Esophagus muscularis mucosa (tissue), 4 donors: ENCODE data around the gene KAZN. TPM values are rescaled to one million over a fixed set of nuclear protein-coding genes. Genes with fewer than 3 reads are reported as not detected.

Experiments used
- DNase-seq: peaks from one replicate; pipeline ENCODE4 v3.0.0-alpha.2; 2017; ENCODE audit errors: extremely low spot score
- H3K27ac ChIP-seq, 4 donors: fragments of 200-600 bp; sonication (generic); replicated peaks in 1 of 4; 1 replicate in 3 of 4; 2 replicates in 1 of 4; pipeline ENCODE4 v1.5.1; 2016 to 2019; ENCODE audit warnings: mild to moderate bottlenecking in 1 of 4
- H3K27me3 ChIP-seq, 4 donors: fragments of 200-600 bp; sonication (generic); one replicate each; pipeline versions ENCODE4 v1.5.1 to v1.6.0; 2016 to 2019
- H3K36me3 ChIP-seq, 4 donors: fragments of 200-600 bp; sonication (generic); one replicate each; pipeline ENCODE4 v1.5.1; 2016 to 2019
- H3K4me1 ChIP-seq, 4 donors: fragments of 200-600 bp; sonication (generic); one replicate each; pipeline ENCODE4 v1.5.1; 2016 to 2019
- H3K4me3 ChIP-seq, 4 donors: fragments of 200-600 bp; sonication (generic); 1 replicate in 2 of 4; 2 replicates in 2 of 4; pipeline ENCODE4 v1.5.1; 2016 to 2019; ENCODE audit warnings: mild to moderate bottlenecking in 4 of 4, moderate library complexity in 1 of 4
- H3K9me3 ChIP-seq, 4 donors: fragments of 200-600 bp; sonication (generic); 1 replicate in 3 of 4; 2 replicates in 1 of 4; pipeline ENCODE4 v1.5.1; 2016 to 2019
- EP300 ChIP-seq: sonication (generic); formaldehyde crosslinking; IDR thresholded peaks from one replicate; pipeline ENCODE4 v1.6.1; 2017; ENCODE audit warnings: antibody characterized with exemption
- POLR2A ChIP-seq: fragments of 450-650 bp; IDR thresholded peaks from one replicate; pipeline ENCODE4 v1.6.1; 2017; ENCODE audit warnings: antibody characterized with exemption, moderate library complexity, mild to moderate bottlenecking, low read depth
- POLR2AphosphoS5 ChIP-seq, 2 donors: sonication (generic); formaldehyde crosslinking; IDR thresholded peaks; one replicate each; pipeline ENCODE4 v1.6.1; 2017; ENCODE audit warnings: antibody characterized with exemption in 2 of 2
- WGBS: methylation state at CpG from one replicate; pipeline ENCODE4 v1.1.5; 2018; 5-methylcytosine and 5-hydroxymethylcytosine counted together
- intact Hi-C: fragments of 100-400 bp; cut with DNase I; formaldehyde crosslinking; loops from one replicate; pipeline ENCODE4 v1.15.1; 2023
- total RNA-seq, 4 donors: library from RNA; depleted of rRNA; stranded (reverse); fragments of >200 nt; gene quantifications; one replicate each; pipeline versions ENCODE4 v1.1.0 to v1.2.1, GENCODE V29; 2016
- TF ChIP-seq, protein P1 (sequence below), 3 experiments: fragments of 200-600 bp in 2 of 3; fragments of 450-650 bp in 1 of 3; sonication (generic) in 2 of 3; IDR thresholded peaks; one replicate each; pipeline ENCODE4 v1.5.1; 2017 to 2019; ENCODE audit warnings: antibody characterized with exemption in 3 of 3, mild to moderate bottlenecking in 2 of 3, moderate library complexity in 1 of 3

KAZN gene
- total RNA-seq, 4 donors from 2014 or later = 9.9 to 14.1 (median 11.9) TPM

GRCh38 chr1:15004396-15004795 is 405.9 kb downstream of the KAZN start:
- Histone ChIP-seq H3K27me3 (no peaks in the 10 kb centered on the region), H3K36me3 (no peaks in the 10 kb centered on the region), H3K9me3 (no peaks in the 10 kb centered on the region), H3K27ac (no peak overlapping the region), H3K4me1 (peaks cover 22 to 29% (median 24%) of the 10 kb centered on the region in 4 donors), H3K4me3 (no peak overlapping the region)
- WGBS = 82% methylated on average over 2 of the region's 4 CpGs
- intact Hi-C loops = no loop called here
- no peak for DNase-seq
- no peak for TF ChIP-seq POLR2A
- TF ChIP-seq, protein P1, sequence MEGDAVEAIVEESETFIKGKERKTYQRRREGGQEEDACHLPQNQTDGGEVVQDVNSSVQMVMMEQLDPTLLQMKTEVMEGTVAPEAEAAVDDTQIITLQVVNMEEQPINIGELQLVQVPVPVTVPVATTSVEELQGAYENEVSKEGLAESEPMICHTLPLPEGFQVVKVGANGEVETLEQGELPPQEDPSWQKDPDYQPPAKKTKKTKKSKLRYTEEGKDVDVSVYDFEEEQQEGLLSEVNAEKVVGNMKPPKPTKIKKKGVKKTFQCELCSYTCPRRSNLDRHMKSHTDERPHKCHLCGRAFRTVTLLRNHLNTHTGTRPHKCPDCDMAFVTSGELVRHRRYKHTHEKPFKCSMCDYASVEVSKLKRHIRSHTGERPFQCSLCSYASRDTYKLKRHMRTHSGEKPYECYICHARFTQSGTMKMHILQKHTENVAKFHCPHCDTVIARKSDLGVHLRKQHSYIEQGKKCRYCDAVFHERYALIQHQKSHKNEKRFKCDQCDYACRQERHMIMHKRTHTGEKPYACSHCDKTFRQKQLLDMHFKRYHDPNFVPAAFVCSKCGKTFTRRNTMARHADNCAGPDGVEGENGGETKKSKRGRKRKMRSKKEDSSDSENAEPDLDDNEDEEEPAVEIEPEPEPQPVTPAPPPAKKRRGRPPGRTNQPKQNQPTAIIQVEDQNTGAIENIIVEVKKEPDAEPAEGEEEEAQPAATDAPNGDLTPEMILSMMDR (IDR thresholded peaks at IDR 0.05) = no peak
- no peak for TF ChIP-seq POLR2AphosphoS5 (IDR thresholded peaks at IDR 0.05)
- TF ChIP-seq EP300 = no peak

GRCh38 chr1:15005116-15005515 is 406.6 kb downstream of the KAZN start:
- DNase-seq = no peak
- H3K4me3 ChIP-seq = no peak overlapping the region
- WGBS = 76% methylated on average over 7 of the region's 7 CpGs
- H3K36me3 ChIP-seq = no peaks in the 10 kb centered on the region
- no peaks in the 10 kb centered on the region for H3K9me3 ChIP-seq
- no peaks in the 10 kb centered on the region for H3K27me3 ChIP-seq
- TF ChIP-seq EP300 = no peak
- H3K4me1 ChIP-seq = peaks cover 22 to 29% (median 24%) of the 10 kb centered on the region in 4 donors
- intact Hi-C loops = no loop called here
- no peak overlapping the region for H3K27ac ChIP-seq

DNA sequence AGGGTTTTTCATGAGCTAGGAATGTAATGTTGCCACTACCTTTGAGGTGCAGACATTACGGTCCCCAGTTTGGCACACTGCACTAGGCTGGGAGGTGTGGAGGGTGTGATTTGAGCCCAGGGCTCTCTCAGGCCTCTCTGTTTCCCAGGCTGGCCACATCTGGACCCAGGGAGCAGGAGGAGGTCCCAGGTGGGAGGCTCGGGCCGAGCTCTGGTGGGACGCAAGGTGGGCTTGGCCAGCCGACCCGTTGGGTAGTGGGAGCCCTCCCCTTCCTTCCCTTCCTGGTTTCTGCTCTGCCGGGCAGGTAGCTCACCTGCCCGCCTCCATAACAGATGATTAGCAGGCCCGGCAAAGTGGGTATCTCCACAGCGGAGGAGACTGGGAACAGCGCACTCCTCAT is 408.9 kb downstream of the KAZN start:
- peak overlapping the region; percentile 20 to 64 (median 39) for H3K27ac ChIP-seq
- TF ChIP-seq, protein P1 (IDR thresholded peaks at IDR 0.05) = no peak
- TF ChIP-seq EP300 = peak; percentile 1

DNA sequence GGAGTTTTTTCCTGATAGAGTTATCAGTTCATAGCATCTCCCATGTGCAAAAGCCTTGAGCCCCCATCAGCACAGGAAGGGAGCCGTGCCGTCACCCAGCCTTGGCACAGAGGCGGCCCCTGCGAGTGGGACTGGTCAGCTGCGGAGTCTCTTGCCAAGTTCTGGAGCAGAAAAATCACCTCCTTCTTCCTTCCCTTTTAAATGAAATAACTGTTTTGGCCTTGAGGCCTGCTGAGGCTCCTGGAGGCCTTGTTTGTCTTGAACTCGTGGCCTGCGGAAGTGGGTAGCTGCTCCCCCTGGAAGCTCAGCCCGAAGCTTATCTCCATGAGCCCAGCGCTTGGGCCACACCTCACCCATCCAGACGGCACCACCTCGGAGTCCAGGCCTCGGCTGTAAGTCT is 409.4 kb downstream of the KAZN start:
- peak overlapping the region; percentile 20 to 64 (median 39) for H3K27ac ChIP-seq
- TF ChIP-seq POLR2A (no peak), EP300 (no peak), POLR2AphosphoS5 (IDR thresholded peaks at IDR 0.05) (peak in 1 of 2 donors; percentile 14)
- TF ChIP-seq, protein P1 (IDR thresholded peaks at IDR 0.05) = no peak
- no peaks in the 10 kb centered on the region for H3K9me3 ChIP-seq
- no peaks in the 10 kb centered on the region for H3K36me3 ChIP-seq
- DNase-seq = no peak
- no peaks in the 10 kb centered on the region for H3K27me3 ChIP-seq
- 47% methylated on average over 12 of the region's 12 CpGs for WGBS
- H3K4me3 ChIP-seq = no peak overlapping the region
- H3K4me1 ChIP-seq = peaks cover 22 to 29% (median 24%) of the 10 kb centered on the region in 4 donors
- intact Hi-C loops = no loop called here

More for the DNA sequence above, 408.9 kb downstream of the KAZN start:
- Histone ChIP-seq H3K4me3 (no peak overlapping the region), H3K9me3 (no peaks in the 10 kb centered on the region), H3K27me3 (no peaks in the 10 kb centered on the region), H3K36me3 (no peaks in the 10 kb centered on the region), H3K4me1 (peaks cover 22 to 29% (median 24%) of the 10 kb centered on the region in 4 donors)
- WGBS = 71% methylated on average over 10 of the region's 11 CpGs
- intact Hi-C loops = no loop called here
- DNase-seq = no peak

- no peak for DNase-seq
- Histone ChIP-seq H3K36me3 (no peaks in the 10 kb centered on the region), H3K4me1 (peaks cover 22 to 28% (median 24%) of the 10 kb centered on the region in 4 donors), H3K9me3 (no peaks in the 10 kb centered on the region), H3K27ac (peak overlapping the region in 3 of 4 donors; percentile 21 to 64 (median 57)), H3K27me3 (no peaks in the 10 kb centered on the region), H3K4me3 (no peak overlapping the region)
- intact Hi-C loops = no loop called here
- no peak for TF ChIP-seq POLR2AphosphoS5 (IDR thresholded peaks at IDR 0.05)
- TF ChIP-seq POLR2A = no peak
- no peak for TF ChIP-seq EP300
- TF ChIP-seq, protein P1 (IDR thresholded peaks at IDR 0.05) = no peak
- WGBS = 73% methylated on average over 15 of the region's 19 CpGs
These were observed 410.6 kb downstream of the KAZN start for GRCh38 chr1:15008783-15009729.
